22Rv1 (cell line): ENCODE results near the gene TXNRD2.

Experiments
- ZFX ChIP-seq: fragments of 450-650 bp; IDR thresholded peaks from 2 replicates; pipeline ENCODE4 v1.6.1; 2017; ENCODE audit warnings: antibody characterized with exemption, borderline replicate concordance
- TF ChIP-seq, protein P1 (sequence below): fragments of 450-650 bp; IDR thresholded peaks from 2 replicates; pipeline ENCODE4 v1.5.1; 2017; ENCODE audit warnings: mild to moderate bottlenecking

DNA sequence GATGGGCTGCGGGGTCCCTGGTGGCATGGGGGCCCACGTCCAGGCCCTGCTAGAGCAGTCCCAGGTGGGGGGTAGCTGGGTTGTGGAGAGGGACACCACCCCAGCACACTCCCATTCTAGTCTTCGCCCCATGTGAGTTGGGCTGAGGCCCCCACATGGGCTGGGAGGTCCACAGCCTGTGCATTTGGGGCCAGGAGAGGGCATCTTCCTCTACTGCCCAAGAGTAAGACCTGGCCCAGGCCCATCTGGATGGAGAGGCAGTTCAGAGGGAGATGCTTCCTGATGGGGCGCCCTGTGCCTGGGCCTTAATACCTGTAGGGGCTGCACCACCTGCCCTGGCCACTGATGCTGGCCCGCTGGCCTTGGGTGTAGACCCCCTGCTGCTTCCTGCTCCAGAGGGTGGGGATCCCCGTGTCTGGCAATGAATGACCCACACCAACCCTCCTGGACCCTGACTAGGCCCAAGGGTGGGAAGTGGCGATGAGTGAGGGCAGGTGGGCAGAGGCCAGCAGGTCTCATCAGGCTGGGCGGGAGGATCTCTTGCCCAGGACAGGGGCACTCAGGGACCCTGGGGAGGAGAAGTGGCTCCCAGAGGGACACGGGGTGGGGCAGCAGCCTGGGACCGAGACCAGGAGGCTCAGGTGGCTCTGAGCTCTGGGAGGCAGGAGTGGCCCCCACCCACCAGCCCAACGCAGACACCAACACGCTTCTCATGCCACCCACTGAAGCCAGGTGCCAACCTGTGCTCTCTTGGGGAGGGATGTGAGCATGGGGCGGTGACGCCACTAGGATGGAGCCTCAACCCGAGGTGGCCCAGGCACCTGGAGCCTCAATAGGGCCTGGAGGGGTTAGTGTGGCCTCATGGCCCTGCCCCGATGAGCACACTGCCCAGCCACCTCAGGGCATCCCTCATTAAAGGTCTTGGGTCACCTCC, 69.5 kb downstream of the TXNRD2 start:
- TF ChIP-seq, protein P1, sequence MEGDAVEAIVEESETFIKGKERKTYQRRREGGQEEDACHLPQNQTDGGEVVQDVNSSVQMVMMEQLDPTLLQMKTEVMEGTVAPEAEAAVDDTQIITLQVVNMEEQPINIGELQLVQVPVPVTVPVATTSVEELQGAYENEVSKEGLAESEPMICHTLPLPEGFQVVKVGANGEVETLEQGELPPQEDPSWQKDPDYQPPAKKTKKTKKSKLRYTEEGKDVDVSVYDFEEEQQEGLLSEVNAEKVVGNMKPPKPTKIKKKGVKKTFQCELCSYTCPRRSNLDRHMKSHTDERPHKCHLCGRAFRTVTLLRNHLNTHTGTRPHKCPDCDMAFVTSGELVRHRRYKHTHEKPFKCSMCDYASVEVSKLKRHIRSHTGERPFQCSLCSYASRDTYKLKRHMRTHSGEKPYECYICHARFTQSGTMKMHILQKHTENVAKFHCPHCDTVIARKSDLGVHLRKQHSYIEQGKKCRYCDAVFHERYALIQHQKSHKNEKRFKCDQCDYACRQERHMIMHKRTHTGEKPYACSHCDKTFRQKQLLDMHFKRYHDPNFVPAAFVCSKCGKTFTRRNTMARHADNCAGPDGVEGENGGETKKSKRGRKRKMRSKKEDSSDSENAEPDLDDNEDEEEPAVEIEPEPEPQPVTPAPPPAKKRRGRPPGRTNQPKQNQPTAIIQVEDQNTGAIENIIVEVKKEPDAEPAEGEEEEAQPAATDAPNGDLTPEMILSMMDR = no peak
- no peak for TF ChIP-seq ZFX
